T-helper 2 cell (primary cell): ENCODE data around the gene CHKA.

Experiments
- DNase-seq, 5 experiments: peaks; one replicate each; pipeline versions ENCODE4 v3.0.0 to v3.0.0-alpha.2; 2012 to 2022
- total RNA-seq, 2 donors: gene quantifications; one replicate each; lab custom pipeline; 2026; lab: John Stamatoyannopoulos, UW

Gene CHKA
- 5.4 to 15.6 reads per million in 2 donors for total RNA-seq

DNA sequence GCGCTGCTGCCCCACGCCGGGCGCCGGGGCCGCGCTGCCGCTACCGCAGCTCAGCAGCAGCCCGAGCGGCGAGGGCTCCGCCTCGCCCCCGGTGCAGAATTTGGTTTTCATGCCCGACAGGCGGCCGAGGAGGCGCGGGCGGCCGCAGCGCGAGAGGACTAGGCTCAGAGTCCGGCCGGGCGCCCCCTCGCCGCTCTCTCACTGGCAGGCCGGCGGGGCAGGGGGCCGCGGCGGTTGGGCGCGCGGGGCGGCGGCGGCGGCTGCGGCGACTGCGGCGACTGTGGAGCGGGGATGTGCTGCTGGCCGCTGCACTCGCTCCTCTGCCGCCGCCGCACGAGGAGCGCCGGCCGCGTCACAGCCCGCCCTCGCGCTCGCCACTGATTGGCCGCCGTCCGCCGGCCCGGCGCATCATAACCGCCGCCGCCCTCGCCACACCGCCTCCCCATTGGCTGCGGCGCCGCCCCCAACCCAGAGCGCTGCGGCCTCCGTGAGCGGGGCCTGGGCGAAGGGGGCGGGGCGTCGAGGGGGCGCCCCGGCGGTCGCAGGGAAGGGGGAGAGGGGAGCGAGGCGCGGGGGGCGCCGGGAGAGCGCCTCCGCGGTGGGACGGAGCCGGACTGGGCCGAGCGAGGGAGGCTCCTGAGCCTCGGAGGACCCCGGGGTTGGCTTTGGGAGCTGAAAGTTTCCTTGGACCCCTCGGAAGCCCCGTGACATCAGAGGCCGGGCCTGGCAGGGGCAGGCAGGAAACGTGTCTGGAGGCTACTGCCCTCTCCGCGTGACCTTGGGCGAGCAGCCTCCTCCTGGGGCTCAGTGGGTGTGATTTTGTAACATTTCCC, at the start of gene CHKA:
TSS of gene CHKA (minus strand) at position 322 of the 833 bp plus-strand sequence. CDS start at position 111, 211 bp downstream.
- DNase-seq = peak; percentile 72 to 91 (median 79)

DNA sequence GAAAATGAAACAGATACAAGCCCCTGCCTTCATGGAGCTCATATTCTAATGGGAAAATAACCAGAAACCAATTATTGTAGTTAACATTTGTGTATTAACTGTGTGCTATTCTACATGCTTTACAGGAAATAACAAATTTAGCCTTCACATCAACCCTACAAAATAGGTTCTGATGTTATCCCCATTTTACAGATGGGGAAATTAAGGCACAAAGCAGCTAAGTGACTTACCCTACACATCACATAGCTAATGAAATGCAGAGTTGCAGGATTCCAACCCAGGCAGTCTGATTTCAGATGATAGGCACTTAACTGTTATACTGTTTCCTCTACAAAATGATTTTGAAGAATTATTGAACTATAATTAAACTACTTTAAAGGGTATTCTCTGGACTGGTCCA, 48.3 kb upstream of the CHKA start:
- no peak for DNase-seq

DNA sequence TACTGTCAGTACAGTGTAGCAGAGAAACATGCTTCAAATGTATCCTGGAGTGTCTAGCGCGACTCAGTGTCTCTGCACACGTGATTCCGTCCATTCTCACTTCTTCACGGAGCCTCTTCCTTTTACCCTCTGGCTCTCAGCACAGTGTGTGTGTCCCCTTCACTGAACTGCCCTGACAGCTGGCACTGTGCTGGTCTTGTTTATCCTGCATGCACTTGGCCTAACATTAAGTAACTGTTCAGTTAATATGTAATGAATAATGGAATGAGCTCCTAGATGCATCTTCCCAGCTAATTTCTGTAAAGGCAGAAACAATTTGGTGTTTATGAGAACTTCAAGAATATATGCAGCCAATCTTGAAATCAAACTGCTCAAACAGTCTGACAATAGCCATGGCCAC, 47.5 kb upstream of the CHKA start:
- no peak for DNase-seq

DNA sequence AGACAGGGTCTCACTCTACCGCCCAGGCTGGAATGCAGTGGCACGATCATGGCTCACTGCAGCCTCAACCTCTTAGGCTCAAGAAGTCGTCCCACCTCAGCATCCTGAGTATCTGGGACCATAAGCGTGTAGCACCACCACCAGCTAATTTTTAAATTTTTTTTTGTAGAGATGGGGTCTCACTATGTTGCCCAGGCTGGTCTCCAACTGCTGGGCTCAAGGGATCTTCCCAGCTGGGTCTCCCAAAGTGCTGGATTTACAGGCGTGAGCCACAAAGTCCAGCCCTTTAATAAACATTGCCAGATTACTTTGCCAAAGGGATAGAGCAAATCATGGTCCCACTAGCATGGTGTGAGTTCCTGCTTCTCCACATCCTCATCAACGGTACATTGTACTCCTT, 46.3 kb upstream of the CHKA start:
- no peak for DNase-seq

DNA sequence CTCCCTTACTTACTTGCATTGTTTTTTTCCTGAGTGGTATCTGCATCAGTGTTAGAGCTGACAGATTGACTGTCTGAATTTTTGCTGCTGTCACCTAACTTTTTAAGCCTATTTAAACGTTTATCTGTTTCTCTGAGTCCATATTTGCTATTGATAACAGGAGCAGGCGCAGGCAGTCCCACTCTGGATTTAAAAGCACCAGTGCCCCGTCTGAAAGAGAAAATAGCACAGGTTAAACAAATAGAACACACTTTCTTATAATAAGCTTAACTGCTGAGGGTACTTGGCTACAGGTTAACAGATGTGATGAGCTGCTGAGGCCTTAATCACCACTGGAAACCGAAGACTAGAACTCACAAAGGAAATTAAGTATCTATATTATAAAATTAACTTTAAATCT, 45.8 kb upstream of the CHKA start:
- DNase-seq = no peak

DNA sequence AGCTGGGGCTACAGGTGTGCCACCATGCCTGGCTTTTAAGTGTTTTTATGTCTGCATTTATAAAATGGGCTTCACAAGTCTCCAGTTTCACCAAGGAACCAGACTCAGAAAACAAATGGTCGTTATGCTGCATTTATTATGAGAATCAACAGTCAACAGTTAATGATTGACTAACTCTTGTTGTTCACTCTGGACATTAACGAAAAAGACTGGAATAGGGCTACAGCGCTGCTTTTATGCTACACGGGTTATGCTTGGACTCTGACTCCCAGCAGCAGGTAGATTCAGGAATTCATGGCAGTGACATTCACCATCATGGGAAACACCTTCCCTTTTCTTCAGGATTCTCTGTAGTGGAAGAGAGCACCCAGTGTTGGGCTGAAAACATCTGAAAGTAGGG, 44.4 kb upstream of the CHKA start:
- no peak for DNase-seq

DNA sequence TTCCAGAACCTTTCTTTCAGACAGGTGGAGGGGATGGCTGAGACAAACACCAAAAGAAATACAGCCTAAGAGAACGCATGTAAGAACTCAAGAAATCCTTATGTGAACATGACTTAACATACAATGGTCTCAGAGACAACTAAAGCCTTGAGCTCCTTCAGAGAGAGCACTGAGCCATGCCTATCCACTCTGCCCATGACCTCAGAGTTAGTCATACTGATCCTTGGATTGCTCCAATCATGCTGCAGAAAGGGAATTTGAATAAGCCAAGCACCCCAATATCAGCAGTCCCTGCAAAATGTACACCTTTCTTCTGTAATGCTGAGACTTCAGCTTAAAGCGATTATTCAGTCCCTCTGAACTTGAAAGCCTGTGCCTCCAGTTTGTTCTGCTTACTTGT, 43.2 kb upstream of the CHKA start:
- no peak for DNase-seq

DNA sequence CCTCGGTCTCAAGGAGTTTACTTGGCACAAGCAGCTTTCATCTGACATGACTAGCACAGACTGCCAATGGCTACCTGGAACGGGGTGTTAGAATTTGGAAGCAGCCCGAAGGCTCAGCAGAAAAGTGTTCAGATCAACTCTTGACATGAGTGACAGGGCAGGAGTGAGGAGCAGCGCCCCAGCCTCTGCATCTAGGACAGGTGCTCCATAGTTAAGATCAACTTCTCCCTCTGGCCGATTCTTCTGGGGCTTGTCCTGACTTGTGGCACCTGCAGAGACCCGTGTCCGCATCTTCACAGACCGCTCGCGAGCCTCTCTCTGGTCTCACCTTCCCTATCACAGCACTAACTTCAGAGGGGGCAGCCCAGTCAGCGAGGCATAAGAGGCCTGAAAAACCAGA, 42.5 kb upstream of the CHKA start:
- no peak for DNase-seq

DNA sequence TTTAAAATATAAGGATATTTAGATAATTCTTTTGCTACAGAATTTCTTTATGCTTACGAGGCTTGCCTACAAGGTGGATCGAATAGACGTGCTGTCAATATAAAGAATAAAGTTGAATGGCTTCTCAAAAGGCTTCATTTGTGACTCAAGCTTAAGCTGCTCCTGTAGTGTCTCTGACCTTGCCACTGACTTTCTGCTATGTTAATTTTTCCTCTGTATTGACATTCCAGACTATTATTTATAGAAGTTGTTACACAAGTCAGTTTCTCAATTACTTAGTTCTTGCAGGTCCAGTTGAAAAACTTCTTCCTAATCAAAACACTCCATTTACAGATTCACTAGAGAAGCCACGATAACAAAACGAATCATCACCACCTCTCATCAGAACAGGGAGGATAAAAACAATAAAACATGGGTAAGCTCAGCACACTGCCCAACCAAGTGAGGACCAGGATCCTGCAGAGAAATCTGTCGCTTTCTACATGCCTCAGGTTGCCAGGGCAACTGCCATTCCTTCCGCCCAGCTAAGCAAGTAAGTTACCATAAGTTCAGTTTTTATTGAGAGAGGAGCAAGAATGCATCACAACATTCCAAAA, 39.0 kb upstream of the CHKA start:
- no peak for DNase-seq

DNA sequence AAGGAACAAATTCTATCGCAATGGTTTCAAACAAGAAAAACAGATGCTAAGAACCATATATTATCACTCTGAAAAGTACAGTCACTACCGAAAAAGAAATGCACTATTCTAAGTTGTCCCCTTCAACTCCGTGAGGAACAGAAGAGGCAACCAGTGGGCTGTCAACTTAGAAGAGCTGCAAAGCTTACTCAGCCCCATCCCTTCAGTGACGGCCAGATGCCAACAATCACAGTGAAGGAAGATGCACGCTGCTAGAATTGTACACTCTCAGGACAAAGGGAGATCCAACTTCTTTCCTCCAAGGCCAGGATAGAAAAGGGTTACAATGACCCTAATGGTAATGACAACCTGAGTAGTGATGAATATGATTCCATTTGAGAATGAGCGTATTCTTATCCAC, 38.5 kb upstream of the CHKA start:
- no peak for DNase-seq

DNA sequence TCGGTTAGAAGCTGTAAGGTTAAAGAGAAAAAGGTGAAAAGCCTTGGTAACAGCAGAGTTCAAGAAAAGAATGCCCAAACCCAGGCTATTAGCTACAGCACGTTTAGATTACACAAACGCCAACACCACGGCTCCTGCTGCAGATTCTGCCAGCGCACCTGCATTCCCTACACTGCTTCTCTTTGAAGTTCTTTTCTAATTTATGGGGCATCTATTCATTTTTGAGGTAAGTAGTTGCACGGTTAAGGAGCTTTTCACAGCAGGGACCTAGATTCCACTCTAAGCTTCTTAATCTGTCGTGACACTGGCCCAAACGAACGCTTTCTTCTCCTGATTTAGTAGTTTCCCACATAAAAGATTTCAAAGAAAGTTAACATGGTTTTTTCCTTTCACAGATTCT, 38.0 kb upstream of the CHKA start:
- no peak for DNase-seq

DNA sequence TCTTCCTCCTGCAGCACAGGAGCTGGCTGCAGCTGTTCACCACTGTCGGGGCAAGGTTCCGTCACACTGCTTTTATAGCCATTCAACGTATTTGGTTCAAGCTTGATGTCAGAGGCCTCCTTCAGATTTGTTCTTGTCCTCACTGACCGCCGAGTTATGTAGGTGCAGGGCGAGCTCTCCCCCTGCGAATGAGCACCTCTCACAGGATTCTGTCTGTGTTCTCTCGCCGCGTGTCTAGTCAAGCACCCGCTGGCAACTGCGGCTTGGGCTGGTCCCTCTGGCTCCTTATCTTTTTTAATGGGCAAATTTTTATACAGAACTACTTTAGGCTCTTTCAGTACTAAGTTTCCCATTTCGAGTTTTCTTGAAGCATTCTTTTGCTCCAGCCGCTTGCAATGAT, 37.4 kb upstream of the CHKA start:
- no peak for DNase-seq

DNA sequence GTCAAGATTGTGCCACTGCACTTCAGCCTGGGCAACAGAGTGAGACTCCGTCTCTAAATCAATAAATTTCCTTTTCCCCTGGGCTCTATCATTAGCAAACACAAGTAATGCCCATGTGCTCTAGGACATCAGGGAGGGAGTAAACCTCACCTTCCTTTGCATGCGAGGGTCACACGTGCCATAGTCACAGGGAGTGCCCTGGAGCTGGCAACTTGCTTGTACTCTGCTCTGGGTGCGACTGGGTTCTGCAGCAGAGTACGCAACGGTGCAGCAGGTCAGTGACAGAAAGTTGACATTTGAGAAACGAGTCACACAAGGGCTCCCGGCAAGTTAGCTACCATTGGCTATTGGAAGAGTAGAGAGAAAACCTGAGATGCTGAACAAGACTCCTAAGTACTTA, 32.6 kb upstream of the CHKA start:
- DNase-seq = no peak

DNA sequence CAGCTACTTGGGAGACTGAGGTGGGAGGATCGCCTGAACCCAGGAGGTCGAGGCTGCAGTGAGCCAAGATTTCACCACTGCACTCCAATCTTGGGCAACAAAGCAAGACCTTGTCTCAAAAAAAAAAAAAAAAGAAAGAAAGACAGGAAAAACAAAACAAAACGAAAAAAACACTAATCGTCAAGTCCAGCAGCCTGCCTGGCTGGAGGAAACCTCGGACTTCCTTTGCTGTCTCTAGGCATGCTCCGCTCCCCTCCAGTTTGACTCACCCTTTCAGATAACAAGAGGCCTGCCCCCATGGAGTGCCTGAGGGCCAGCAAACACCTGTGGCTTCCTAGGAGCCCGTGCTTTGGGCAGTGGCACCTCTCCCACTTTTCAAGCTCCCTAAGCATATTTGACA, 28.8 kb upstream of the CHKA start:
- no peak for DNase-seq

DNA sequence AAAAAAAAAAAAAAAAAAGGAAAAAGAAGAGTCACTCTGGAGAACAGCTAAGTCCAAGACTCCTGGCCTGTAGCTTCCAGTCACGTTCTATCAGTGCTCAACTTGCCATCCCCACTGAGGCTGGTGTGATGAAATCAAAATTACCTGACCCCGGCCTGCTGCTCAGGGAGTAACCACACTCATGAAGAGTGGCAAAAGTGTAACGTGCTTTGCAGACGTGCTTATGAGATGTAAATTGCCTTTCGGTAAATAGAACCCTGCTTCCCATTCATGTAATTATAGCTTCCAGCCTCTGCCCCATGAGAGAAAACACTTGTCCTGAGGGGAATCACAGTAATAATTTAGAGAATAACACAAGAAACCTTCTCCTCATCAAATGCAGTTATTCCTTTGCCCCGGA, 28.2 kb upstream of the CHKA start:
- no peak for DNase-seq

DNA sequence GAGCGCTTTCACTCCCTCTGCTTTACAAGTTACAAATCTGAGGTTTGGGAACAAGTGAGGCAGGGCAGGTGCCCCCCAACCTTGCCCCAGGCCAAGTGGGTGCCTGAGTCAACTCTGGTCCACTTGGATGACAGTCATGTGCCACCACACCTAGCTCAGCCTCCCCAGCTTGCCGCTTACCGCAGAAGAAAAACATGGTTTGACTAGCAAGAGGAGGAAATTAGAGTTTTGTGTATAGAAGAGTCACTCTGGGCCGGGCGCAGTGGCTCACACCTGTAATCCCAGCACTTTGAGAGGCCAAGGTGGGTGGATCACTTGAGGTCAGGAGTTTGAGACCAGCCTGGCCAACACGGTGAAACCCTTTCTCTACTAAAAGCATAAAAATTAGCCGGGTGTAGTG, 27.7 kb upstream of the CHKA start:
- DNase-seq = no peak

DNA sequence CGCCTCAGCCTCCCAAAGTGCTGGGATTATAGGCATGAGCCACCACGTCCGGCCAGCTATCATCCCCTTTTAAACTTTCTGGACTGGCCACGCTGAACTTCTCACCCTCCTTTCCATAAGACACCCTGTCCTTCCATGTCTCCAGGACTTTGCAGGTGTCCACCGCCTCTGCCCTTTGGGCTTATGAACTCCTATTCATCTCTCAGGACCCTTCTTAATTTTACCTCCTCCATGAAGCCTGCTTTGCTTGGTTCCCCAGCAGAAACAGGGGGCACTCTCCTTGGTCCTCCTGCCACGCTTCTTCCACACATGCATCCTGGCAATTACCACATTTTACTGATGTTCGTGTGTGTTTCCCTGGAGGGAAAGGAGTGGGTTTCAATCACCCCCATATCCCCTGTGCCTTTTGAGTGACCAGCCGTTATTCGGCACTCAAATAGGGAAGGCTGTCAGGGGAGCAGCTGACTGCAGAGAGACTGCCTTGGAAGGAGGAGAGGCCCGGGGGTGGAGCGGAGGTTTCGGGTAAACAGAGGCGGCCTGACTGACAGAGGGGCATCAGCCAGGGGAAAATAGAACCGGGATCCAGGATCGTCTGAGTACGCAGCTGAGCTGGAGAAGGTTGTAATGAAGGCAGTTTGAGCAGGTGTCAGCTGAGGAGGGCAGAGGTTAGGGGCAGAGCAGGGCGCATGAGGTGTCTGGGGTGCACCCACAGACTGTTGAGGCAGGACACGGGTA, 27.1 kb upstream of the CHKA start:
- no peak for DNase-seq

DNA sequence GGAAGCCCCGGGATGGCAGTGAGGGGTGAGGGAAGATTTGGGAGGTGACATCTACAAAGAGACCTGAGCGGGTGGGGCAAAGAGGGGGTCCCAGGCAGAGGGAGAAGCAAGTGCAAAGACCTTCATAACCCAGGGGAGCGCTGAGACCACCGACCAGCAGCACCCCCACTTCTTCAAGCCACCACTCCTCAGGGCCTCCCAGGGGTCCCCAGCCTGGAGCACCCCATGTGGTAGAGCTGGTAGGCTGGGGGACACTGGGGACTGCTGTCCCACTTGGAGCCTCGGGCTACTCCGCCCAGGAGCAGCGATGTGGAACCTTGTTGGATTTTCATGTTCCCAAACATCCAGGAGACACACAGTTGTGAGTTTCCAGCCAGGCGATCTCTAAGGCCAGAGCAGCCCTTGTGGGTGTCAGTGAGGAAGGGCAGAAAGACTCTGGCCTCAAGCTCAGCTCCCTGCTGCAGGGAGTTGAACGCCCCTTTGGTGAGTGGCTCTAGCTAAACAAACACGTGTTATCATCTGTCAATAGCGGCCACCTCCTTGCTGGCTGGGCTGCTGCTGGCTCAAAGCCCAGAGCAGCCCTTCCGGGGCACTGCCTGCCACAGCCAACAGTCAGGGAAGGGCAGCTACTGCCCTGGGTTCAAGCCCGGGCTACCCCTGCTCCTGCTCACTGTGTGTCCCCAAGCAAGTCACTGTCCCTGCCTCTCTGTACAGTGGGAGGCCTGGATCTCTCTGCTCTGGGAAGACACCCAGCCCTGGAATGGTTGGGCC, 25.7 kb upstream of the CHKA start:
- DNase-seq = no peak

DNA sequence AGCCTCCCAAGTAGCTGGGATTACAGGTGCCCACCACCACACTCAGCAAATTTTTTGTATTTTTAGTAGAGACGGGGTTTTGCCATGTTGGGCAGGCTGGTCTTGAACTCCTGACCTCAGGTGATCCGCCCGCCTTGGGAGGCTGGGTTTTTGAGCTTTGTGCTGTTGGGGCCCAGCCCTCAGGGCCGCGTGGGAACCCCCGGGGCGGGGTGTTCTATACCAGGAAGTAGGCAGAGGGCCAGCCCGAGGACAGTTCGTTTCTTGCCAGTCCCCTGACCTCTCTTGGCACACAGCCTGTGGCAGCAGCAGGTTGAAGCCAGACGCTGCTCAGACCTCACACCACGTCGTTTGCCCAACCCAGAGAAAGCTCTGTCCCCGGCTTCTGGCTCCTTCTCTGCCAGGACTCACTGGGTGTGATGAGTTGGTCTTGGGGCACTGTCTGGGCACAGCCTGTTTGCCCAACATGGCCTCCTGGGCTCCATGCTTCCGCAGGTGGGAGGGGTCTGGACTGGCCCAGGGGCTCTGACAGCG, 24.9 kb upstream of the CHKA start:
- DNase-seq = no peak

DNA sequence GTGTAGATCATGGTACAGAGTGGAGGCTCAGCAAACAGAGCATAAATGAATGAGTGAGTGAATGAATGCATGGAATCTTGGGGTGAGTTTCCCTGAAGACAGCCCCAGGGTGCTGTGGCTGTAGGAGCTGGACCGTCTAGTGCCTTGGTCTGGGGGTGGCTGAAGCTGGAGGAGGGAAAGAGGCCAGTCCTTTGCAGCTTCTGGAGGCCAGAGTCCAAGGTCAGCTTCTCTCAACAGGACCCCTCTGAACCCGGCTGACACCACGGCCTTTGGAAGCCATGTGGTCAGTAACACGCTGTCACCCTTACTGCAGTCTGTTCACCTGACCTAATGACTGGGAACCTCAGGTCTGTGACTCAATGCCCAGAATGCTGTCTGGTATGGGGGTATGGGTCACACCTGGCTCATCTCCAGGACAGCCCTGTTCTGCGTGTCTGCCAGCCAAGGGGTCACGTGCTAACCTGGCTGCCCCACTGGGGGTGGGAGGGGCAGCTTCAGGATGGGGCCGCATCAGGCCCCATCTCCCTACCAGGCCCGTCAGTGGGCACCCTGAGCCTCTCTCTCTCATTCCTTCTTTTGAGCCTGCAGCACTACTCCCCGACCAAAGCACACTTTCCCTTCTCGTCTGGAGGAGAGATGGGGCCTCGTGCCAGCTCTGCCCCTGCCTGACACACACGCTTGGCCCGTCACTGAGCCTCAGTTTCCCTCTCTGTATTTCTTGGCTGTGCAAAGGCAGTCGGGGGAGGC, 24.1 kb upstream of the CHKA start:
- no peak for DNase-seq

DNA sequence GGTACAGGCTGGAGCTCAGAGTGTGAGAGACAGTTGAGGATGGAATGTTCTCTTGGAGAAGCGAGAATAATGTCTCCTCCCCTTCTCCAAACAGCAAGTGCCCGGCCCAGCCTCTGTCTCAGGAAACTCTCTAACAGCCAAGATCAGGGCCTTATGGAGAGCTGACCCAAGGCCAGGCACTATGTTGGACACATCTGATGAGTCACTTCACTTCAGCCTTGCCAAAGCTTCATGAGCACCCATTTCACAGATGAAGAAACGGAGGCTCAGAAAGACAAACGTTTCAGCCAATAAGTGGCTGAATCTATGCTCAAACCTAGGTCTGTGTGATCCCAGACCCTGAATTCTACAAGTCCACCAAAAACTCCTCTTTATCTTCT, 22.1 kb upstream of the CHKA start:
- no peak for DNase-seq
